NCI-H446 treated with DMSO at 0.1 percent for 48 hours (cell line): ENCODE data around the gene KCNJ5.

Experiments used
- DNase-seq: peaks from one replicate; lab custom pipeline; 2025; lab: John Stamatoyannopoulos, UW

Gene KCNJ5

GRCh38 chr11:128895526-128895925 is 4.4 kb downstream of the KCNJ5 start:
- DNase-seq, result no peak

- DNase-seq, result no peak
Observed at GRCh38 chr11:128896356-128896755, 5.2 kb downstream of the KCNJ5 start.

GRCh38 chr11:128897826-128898225 is 6.7 kb downstream of the KCNJ5 start:
- no peak for DNase-seq

GRCh38 chr11:128898580-128899344 is 7.6 kb downstream of the KCNJ5 start:
- no peak for DNase-seq

GRCh38 chr11:128900468-128900867 is 9.3 kb downstream of the KCNJ5 start:
- DNase-seq, result no peak

GRCh38 chr11:128901653-128902514 is 10.7 kb downstream of the KCNJ5 start:
- no peak for DNase-seq

- no peak for DNase-seq
Observed at GRCh38 chr11:128902515-128903066, 11.4 kb downstream of the KCNJ5 start.

- no peak for DNase-seq
Observed at GRCh38 chr11:128903248-128904061, 12.3 kb downstream of the KCNJ5 start.

GRCh38 chr11:128904303-128904655 is 13.1 kb downstream of the KCNJ5 start:
- no peak for DNase-seq

- no peak for DNase-seq
Observed at GRCh38 chr11:128904656-128905344, 13.6 kb downstream of the KCNJ5 start.

- no peak for DNase-seq
Observed at GRCh38 chr11:128905345-128906184, 14.4 kb downstream of the KCNJ5 start.

GRCh38 chr11:128906185-128907050 is 15.3 kb downstream of the KCNJ5 start:
- DNase-seq, result no peak

- DNase-seq, result no peak
Observed at GRCh38 chr11:128907585-128907984, 16.4 kb downstream of the KCNJ5 start.

- no peak for DNase-seq
Observed at GRCh38 chr11:128908391-128909246, 17.5 kb downstream of the KCNJ5 start.

- DNase-seq, result no peak
Observed at GRCh38 chr11:128909438-128910125, 18.4 kb downstream of the KCNJ5 start.

- DNase-seq, result no peak
Observed at GRCh38 chr11:128910576-128910975, 19.4 kb downstream of the KCNJ5 start.

GRCh38 chr11:128911239-128911638 is 20.1 kb downstream of the KCNJ5 start:
- no peak for DNase-seq

- DNase-seq, result no peak
Observed at GRCh38 chr11:128911701-128912100, 20.5 kb downstream of the KCNJ5 start.
